ENCODE measurements around the gene USP31. TPM values are rescaled to one million over a fixed set of nuclear protein-coding genes. Genes with fewer than 3 reads are reported as not detected.
A peak's percentile ranks its signal among the peaks of the same experiment; 100 is the strongest.

Gene USP31
- total and polyA plus RNA-seq, 3 experiments from 2014 or later, result 0.87 to 9.7 (median 8.2) TPM

DNA sequence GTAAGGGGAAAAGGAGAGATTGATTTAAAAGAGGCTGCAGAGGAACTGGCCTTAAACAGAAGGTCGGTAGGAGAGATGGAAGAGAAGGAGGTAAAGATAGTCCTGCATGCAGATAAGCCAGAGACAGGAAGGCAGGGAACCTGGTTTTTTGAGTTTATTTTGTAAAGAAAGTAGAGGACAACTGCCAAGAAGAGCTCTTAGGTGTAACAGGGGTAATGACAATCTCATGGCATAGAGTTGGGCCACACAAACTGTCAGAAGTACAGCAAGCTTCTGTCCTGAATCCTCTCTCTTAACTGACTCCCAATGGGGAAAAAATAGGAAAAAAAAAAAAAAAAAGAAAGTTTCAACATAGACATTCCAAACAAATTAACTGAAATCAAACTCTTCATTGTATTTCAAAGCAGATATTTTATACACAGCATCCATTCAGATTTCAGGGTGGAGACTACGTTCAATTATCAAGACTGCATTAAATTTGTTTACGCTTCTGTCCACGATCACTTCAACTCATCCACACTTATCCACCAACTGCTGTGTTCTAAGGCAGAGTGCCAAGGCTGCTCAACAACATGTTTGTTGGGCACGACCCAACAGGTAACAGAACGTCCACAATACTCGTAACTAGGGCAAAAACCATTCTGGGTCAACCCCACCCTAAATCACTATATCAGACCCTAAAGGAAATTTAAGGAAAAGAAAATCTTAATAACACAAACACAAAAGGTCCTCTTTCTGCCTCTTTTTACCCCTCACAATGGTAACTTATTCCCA lies 34.9 kb downstream of the USP31 start:
- POLR2A ChIA-PET, result no interaction called here
- Histone ChIP-seq H3K27me3 (ENCODE audit: insufficient read depth, low read length, poor library complexity, severe bottlenecking) (no peaks in the 10 kb centered on the region), H3K36me3 (ENCODE audit: insufficient read depth, low read length) (no peaks in the 10 kb centered on the region), H3K4me1 (ENCODE audit: insufficient read depth, low read length) (no peaks in the 10 kb centered on the region), H3K9me3 (ENCODE audit: low read length) (no peaks in the 10 kb centered on the region), H3K27ac (ENCODE audit: low read depth, low read length) (no peak overlapping the region), H3K4me3 (ENCODE audit: low read length) (no peak overlapping the region)
- H3K9me3 Mint-ChIP-seq, result no peaks in the 10 kb centered on the region
- no peak overlapping the region for H3K4me3 Mint-ChIP-seq
- no peaks in the 10 kb centered on the region for H3K27me3 Mint-ChIP-seq
- H3K27ac Mint-ChIP-seq, result peak overlapping the region in 1 of 8 donors; percentile 42
- H3K4me1 Mint-ChIP-seq, result no peaks in the 10 kb centered on the region
- DNase-seq, result no peak
- peaks cover 0 to 4% (median 1%) of the 10 kb centered on the region in 3 donors for H3K36me3 Mint-ChIP-seq
- CTCF ChIA-PET, result no interaction called here

DNA sequence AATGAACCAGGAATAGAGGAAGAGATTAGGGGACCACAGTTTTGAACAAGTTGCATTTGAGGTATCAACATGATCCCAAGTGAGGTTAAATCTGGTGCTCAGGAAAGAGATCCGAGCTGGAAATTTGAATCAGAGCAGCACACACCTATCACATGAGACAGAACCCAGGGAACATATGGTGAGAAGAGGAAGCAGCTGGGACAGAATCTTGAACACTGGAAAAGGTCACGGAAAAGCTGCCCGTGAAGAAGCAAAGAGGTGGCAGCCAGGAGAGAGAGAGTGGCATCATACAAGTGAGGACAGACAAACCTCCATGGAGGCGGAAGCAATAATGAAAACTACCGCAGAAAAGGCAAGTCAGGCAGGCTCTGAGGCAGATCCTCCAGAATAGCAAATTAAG lies 36.1 kb downstream of the USP31 start:
- Histone ChIP-seq H3K4me1 (ENCODE audit: insufficient read depth, low read length) (no peaks in the 10 kb centered on the region), H3K27ac (ENCODE audit: low read depth, low read length) (no peak overlapping the region), H3K9me3 (ENCODE audit: low read length) (no peaks in the 10 kb centered on the region), H3K36me3 (ENCODE audit: insufficient read depth, low read length) (no peaks in the 10 kb centered on the region), H3K27me3 (ENCODE audit: insufficient read depth, low read length, poor library complexity, severe bottlenecking) (no peaks in the 10 kb centered on the region), H3K4me3 (ENCODE audit: low read length) (no peak overlapping the region)
- no peaks in the 10 kb centered on the region for H3K4me1 Mint-ChIP-seq
- peak overlapping the region in 2 of 8 donors; percentile 14 to 16 for H3K27ac Mint-ChIP-seq
- DNase-seq, result no peak
- H3K9me3 Mint-ChIP-seq, result no peaks in the 10 kb centered on the region
- H3K36me3 Mint-ChIP-seq, result peaks cover 0 to 4% (median 1%) of the 10 kb centered on the region in 3 donors
- ChIA-PET CTCF (no interaction called here), POLR2A (no interaction called here)
- H3K4me3 Mint-ChIP-seq, result no peak overlapping the region
- H3K27me3 Mint-ChIP-seq, result no peaks in the 10 kb centered on the region

DNA sequence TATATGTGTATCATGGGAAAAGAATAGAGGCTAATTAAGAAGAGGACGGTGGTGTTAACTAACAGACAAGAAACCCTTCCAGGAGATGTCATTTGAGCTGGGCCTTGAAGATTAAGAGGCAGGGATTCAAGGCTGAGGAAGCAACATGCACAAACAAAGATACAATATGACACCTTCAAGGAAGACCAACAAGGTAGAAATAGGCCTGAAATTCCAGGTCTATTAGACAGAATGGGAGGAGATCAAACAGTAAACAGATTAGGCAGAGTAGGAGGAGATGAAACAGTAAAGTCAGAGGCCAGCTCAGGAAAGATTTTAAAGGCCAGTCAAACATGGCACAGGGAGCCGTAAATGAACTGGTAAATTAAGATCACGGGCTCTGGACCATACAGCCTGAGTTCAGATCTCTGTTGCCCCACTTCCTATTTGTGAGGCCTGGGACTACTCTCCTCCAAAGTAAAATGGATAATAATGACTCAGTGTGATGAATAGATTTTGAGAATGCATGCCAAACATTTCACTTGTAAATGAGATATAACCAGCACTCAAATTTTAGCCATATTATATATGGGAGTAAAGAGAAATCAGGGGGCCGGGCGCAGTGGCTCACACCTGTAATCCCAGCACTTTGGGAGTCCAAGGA lies 38.9 kb downstream of the USP31 start:
- Mint-ChIP-seq H3K36me3 (peaks cover 7 to 18% (median 16%) of the 10 kb centered on the region in 3 donors), H3K4me3 (no peak overlapping the region), H3K4me1 (no peaks in the 10 kb centered on the region), H3K27me3 (no peaks in the 10 kb centered on the region), H3K27ac (no peak overlapping the region), H3K9me3 (no peaks in the 10 kb centered on the region)
- ChIA-PET POLR2A (no interaction called here), CTCF (no interaction called here)
- no peak overlapping the region for H3K4me3 ChIP-seq (ENCODE audit: low read length)
- H3K36me3 ChIP-seq (ENCODE audit: insufficient read depth, low read length), result no peaks in the 10 kb centered on the region
- no peak overlapping the region for H3K27ac ChIP-seq (ENCODE audit: low read depth, low read length)
- no peaks in the 10 kb centered on the region for H3K9me3 ChIP-seq (ENCODE audit: low read length)
- no peaks in the 10 kb centered on the region for H3K27me3 ChIP-seq (ENCODE audit: insufficient read depth, low read length, poor library complexity, severe bottlenecking)
- no peak for DNase-seq
- no peaks in the 10 kb centered on the region for H3K4me1 ChIP-seq (ENCODE audit: insufficient read depth, low read length)

DNA sequence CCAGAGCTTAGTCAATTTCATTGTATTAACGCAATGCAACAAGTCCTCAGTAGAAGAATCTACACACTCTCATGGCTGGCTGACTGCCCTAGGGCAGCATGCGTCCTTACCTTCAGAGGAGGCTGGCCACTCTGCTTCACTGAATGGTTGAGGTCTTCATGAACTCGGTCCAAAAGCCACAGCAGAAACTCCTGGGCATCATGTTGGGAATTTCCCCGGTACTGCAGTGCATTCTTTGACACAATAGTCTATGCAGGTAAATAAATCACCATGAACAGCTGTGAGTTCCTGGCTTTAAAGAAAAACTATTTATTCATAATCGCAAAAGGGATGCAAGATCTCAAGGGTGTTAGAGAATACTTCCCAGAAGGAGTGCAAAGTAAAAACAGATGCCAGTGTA lies 41.3 kb downstream of the USP31 start:
- Mint-ChIP-seq H3K36me3 (peaks cover 9 to 22% (median 19%) of the 10 kb centered on the region in 3 donors), H3K27ac (no peak overlapping the region), H3K4me1 (no peaks in the 10 kb centered on the region), H3K9me3 (no peaks in the 10 kb centered on the region), H3K27me3 (no peaks in the 10 kb centered on the region), H3K4me3 (no peak overlapping the region)
- ChIA-PET POLR2A (no interaction called here), CTCF (no interaction called here)
- Histone ChIP-seq H3K9me3 (ENCODE audit: low read length) (no peaks in the 10 kb centered on the region), H3K36me3 (ENCODE audit: insufficient read depth, low read length) (no peaks in the 10 kb centered on the region), H3K4me1 (ENCODE audit: insufficient read depth, low read length) (no peaks in the 10 kb centered on the region), H3K4me3 (ENCODE audit: low read length) (no peak overlapping the region), H3K27ac (ENCODE audit: low read depth, low read length) (no peak overlapping the region), H3K27me3 (ENCODE audit: insufficient read depth, low read length, poor library complexity, severe bottlenecking) (no peaks in the 10 kb centered on the region)
- DNase-seq, result no peak

DNA sequence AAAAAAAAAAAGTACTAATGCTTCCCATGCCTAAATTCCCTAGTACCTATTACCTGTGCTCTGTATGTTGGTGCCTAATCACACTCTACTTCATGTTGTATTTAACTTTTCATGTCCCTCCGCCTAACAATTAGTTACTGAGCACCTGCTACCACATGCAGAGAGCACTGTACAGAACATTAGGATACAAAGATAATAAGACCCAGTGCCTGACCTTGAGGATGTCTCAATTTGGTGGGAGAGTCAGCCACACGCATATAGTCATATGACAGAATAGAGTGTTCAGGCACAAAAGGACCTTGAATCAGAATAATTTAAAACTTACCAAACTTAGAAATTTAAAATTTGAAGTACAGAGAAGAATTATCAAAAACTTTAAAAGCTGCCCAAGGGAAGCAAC lies 42.1 kb downstream of the USP31 start:
- Histone ChIP-seq H3K27ac (ENCODE audit: low read depth, low read length) (no peak overlapping the region), H3K4me1 (ENCODE audit: insufficient read depth, low read length) (no peaks in the 10 kb centered on the region), H3K4me3 (ENCODE audit: low read length) (no peak overlapping the region), H3K9me3 (ENCODE audit: low read length) (no peaks in the 10 kb centered on the region), H3K36me3 (ENCODE audit: insufficient read depth, low read length) (no peaks in the 10 kb centered on the region), H3K27me3 (ENCODE audit: insufficient read depth, low read length, poor library complexity, severe bottlenecking) (no peaks in the 10 kb centered on the region)
- ChIA-PET CTCF (no interaction called here), POLR2A (no interaction called here)
- Mint-ChIP-seq H3K27me3 (no peaks in the 10 kb centered on the region), H3K27ac (no peak overlapping the region), H3K36me3 (peaks cover 9 to 24% (median 19%) of the 10 kb centered on the region in 3 donors), H3K9me3 (no peaks in the 10 kb centered on the region), H3K4me1 (no peaks in the 10 kb centered on the region), H3K4me3 (no peak overlapping the region)
- no peak for DNase-seq

DNA sequence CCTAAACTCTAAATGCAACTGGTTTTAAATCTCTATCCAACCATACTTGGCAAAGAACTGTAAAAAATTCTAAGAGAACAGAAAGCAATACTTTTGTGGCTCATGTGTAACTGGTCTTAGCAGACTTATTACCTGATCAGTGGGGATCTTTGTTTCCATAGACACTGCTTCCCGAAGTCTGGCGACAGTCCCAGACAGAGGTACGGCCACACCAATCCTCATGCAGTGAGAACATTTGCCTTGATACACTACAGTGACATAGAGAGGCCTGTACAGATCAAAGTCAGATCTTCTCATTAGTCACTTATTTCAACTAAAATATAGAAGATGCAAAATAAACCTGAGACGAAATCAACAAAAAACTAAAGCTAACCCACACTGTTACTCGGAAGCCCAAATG lies 43.9 kb downstream of the USP31 start:
- Mint-ChIP-seq H3K4me1 (no peaks in the 10 kb centered on the region), H3K27ac (no peak overlapping the region), H3K4me3 (no peak overlapping the region), H3K36me3 (peaks cover 9 to 35% (median 24%) of the 10 kb centered on the region in 3 donors), H3K9me3 (no peaks in the 10 kb centered on the region), H3K27me3 (no peaks in the 10 kb centered on the region)
- Histone ChIP-seq H3K36me3 (ENCODE audit: insufficient read depth, low read length) (no peaks in the 10 kb centered on the region), H3K9me3 (ENCODE audit: low read length) (no peaks in the 10 kb centered on the region), H3K4me1 (ENCODE audit: insufficient read depth, low read length) (no peaks in the 10 kb centered on the region), H3K27me3 (ENCODE audit: insufficient read depth, low read length, poor library complexity, severe bottlenecking) (no peaks in the 10 kb centered on the region), H3K4me3 (ENCODE audit: low read length) (no peak overlapping the region), H3K27ac (ENCODE audit: low read depth, low read length) (no peak overlapping the region)
- ChIA-PET POLR2A (no interaction called here), CTCF (no interaction called here)
- no peak for DNase-seq

DNA sequence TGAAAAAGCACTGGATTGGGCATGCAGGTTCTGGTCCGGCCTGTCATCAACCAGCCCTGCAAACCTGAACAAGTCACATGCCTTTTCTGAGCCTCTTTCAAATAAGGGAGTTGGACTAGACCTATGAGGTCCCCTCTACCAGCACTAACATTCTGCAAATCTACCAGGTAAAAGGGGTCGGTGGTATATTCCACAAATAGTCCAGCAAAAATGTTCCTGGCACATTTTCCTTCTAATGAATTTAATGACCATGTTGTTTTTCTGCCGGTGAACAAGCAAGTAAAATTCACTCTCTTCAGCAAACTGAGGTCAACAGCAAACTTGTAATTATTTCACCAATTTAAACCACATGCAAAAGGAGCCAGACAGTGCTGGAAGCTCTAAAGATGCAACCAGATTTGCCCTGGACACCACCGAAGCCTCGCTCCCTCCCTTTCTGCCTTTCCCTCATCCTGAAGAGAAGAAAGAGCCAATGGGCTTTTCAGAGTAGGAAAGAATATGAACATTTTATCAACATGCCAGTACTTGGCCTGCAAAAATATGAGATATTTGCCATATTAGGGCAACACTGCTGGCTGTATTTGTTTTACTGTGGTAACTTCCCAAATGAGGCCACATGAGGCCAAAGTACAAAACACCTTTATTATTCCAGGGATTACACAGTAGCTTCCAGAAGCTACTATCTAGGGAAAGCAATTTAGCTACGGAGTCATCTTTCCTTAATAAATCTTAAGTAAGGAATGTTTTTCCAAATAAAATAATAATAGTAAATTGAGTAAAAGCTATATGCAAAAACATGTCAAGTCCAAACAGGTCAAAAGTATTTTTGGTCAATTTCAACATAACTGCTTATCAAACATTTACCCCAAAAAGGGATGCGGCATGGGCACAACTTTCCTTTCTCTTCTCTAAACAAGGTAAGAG lies 45.0 kb downstream of the USP31 start:
- no peak overlapping the region for H3K4me3 Mint-ChIP-seq
- H3K9me3 Mint-ChIP-seq, result no peaks in the 10 kb centered on the region
- H3K4me3 ChIP-seq (ENCODE audit: low read length), result no peak overlapping the region
- no peaks in the 10 kb centered on the region for H3K27me3 ChIP-seq (ENCODE audit: insufficient read depth, low read length, poor library complexity, severe bottlenecking)
- H3K27ac Mint-ChIP-seq, result no peak overlapping the region
- no peak for DNase-seq
- peaks cover 16 to 41% (median 27%) of the 10 kb centered on the region in 3 donors for H3K36me3 Mint-ChIP-seq
- no peaks in the 10 kb centered on the region for H3K9me3 ChIP-seq (ENCODE audit: low read length)
- H3K36me3 ChIP-seq (ENCODE audit: insufficient read depth, low read length), result no peaks in the 10 kb centered on the region
- CTCF ChIA-PET, result no interaction called here
- H3K4me1 ChIP-seq (ENCODE audit: insufficient read depth, low read length), result no peaks in the 10 kb centered on the region
- H3K4me1 Mint-ChIP-seq, result no peaks in the 10 kb centered on the region
- POLR2A ChIA-PET, result no interaction called here
- H3K27ac ChIP-seq (ENCODE audit: low read depth, low read length), result no peak overlapping the region
- no peaks in the 10 kb centered on the region for H3K27me3 Mint-ChIP-seq

DNA sequence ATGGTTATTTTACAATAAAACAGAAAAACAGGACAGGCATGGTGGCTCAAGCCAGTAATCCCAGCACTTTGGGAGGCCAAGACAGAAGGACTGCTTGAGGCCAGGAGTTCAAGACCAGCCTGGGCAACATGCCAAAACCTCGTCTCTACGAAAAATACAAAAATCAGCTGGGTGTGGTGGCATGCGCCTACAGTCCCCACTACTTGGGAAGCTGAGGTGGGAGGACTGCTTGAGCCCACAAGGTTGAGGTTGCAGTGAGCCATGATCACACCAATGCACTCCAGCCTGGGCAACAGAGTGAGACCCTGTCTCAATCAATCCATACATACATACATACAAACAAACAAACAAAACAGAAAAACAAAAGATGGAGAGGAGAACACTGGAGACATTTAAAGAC lies 45.6 kb downstream of the USP31 start:
- Histone ChIP-seq H3K4me3 (ENCODE audit: low read length) (no peak overlapping the region), H3K9me3 (ENCODE audit: low read length) (no peaks in the 10 kb centered on the region), H3K36me3 (ENCODE audit: insufficient read depth, low read length) (no peaks in the 10 kb centered on the region), H3K4me1 (ENCODE audit: insufficient read depth, low read length) (no peaks in the 10 kb centered on the region), H3K27me3 (ENCODE audit: insufficient read depth, low read length, poor library complexity, severe bottlenecking) (no peaks in the 10 kb centered on the region), H3K27ac (ENCODE audit: low read depth, low read length) (no peak overlapping the region)
- no peak for DNase-seq
- Mint-ChIP-seq H3K36me3 (peaks cover 20 to 42% (median 27%) of the 10 kb centered on the region in 3 donors), H3K4me1 (no peaks in the 10 kb centered on the region), H3K27me3 (no peaks in the 10 kb centered on the region), H3K4me3 (no peak overlapping the region), H3K27ac (no peak overlapping the region), H3K9me3 (no peaks in the 10 kb centered on the region)
- POLR2A ChIA-PET, result no interaction called here
- CTCF ChIA-PET, result no interaction called here
